ENCODE results near the gene TMEM151B.

GRCh38 chr6:44225579-44226325 is 44.5 kb upstream of the TMEM151B start:
- TF ChIP-seq POLR2AphosphoS5 (IDR thresholded peaks at IDR 0.05) (no peak), MXI1 (conservative IDR thresholded peaks at IDR 0.05; ENCODE audit: poor library complexity, severe bottlenecking) (no peak), RAD21 (conservative IDR thresholded peaks at IDR 0.05) (no peak), EZH2 (IDR thresholded peaks at IDR 0.05; ENCODE audit: borderline replicate concordance, insufficient read depth, low read length, poor library complexity, severe bottlenecking) (no peak)
- TF ChIP-seq, protein P1, sequence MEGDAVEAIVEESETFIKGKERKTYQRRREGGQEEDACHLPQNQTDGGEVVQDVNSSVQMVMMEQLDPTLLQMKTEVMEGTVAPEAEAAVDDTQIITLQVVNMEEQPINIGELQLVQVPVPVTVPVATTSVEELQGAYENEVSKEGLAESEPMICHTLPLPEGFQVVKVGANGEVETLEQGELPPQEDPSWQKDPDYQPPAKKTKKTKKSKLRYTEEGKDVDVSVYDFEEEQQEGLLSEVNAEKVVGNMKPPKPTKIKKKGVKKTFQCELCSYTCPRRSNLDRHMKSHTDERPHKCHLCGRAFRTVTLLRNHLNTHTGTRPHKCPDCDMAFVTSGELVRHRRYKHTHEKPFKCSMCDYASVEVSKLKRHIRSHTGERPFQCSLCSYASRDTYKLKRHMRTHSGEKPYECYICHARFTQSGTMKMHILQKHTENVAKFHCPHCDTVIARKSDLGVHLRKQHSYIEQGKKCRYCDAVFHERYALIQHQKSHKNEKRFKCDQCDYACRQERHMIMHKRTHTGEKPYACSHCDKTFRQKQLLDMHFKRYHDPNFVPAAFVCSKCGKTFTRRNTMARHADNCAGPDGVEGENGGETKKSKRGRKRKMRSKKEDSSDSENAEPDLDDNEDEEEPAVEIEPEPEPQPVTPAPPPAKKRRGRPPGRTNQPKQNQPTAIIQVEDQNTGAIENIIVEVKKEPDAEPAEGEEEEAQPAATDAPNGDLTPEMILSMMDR (IDR thresholded peaks at IDR 0.05; ENCODE audit: poor library complexity, severe bottlenecking) = no peak
